GM18511 (cell line): ENCODE measurements around the gene TRAPPC12.
"Not testable (repeated sequence)": the region's sequence is repeated elsewhere in the genome, so short reads cannot be mapped to it uniquely, and the experiment has no call there.

Source experiments
- ATAC-seq: cut with Tn5 transposase; IDR thresholded peaks from one replicate; pipeline ENCODE4 v1.9.1; 2021; ENCODE audit warnings: mild to moderate bottlenecking, moderate library complexity; ENCODE audit not compliant: unreplicated experiment

Gene TRAPPC12

DNA sequence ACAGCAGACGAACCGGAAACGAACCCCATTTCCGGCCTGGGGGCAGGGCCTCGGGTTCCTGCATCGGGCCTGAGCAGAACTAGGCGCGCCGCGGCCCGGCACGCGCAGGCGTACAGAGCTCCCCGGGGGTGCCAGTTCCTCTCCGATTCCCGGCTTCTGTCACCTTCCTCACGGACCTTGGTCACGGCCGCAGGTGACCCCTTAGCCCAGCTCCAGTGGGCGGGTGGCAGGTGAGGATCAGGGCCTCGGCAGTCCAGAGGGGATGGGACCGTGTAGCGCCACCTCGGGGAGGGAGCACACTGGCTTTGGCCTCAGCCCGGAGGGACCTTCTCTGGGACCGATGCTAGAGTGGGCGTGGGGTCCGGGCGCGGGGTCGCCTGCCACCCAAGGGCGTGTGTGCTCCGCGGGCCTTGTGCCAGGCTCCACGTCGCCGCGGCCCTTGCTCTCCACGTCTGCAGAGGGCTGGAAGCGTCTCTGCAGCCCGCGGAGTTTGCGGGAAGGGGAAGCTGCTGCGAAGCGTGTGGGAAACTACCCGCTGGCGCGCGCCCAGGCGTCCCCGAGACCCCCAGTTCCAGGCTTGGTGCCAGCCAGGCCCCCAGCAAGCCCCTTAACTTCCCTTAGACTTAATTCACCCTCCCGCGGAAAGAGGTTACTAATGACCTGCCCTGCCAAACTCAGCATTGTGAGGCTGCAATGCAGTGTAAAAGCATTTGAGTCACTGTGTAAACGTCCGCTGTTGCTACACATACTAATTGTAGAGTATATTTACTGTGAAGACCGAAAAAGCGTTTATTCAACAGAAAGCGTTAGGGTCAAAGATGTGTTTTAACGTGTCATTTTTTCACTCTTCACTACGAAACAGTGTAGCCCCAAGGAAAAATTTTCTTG, at the start of gene TRAPPC12:
TSS of gene TRAPPC12 (plus strand) at position 48 of the 888 bp plus-strand sequence. CDS start 7,930 bp downstream, outside the sequence.
- peak; percentile 77 for ATAC-seq

DNA sequence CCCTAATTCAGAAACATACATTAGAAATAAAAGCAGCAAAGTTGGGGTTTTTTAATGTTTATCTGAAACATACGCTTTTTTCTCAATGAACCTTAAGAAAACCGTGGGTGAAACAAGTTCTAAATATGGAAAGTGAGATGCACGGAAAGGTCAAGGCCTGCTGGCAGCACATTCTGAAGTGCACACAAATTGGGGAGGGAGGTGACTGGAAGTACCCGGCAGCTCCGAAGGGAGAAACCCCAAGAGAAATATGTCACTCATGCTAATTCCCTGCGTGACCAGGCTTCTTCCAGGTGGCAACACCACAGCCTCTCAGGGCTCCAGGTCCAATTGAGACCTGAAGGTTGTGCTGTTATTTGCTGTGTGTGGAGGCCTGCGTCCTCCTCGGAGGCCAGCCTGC, 47.4 kb upstream of the TRAPPC12 start:
- no peak for ATAC-seq

- ATAC-seq: no peak
These were observed 44.8 kb upstream of the TRAPPC12 start for GRCh38 chr2:3334392-3335345.

GRCh38 chr2:3336844-3337243, 42.6 kb upstream of the TRAPPC12 start:
- ATAC-seq: no peak

GRCh38 chr2:3338340-3338739, 41.2 kb upstream of the TRAPPC12 start:
- no peak for ATAC-seq

GRCh38 chr2:3340144-3340543, 39.4 kb upstream of the TRAPPC12 start:
- no peak for ATAC-seq

- no peak for ATAC-seq
These were observed 38.2 kb upstream of the TRAPPC12 start for GRCh38 chr2:3341336-3341735.

DNA sequence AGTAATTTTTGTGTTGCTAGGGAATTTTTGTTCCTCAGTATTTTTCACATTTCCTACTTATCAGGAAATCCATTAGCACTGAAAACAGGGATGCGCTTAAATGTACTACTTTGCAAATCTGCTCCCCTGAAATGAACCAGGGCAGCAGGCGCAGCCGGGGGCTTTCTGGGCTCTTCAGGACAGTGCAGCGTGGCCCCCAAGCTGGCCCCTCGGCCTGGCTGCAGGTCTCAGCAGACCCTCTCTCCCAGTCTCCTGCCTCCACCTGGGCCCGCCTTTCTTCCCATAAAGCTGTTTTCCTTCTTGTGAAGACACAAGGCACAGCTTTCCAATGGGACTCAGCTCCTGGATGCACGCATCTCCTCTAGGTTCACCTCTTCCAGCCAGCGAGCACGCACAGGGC, 37.2 kb upstream of the TRAPPC12 start:
- no peak for ATAC-seq

DNA sequence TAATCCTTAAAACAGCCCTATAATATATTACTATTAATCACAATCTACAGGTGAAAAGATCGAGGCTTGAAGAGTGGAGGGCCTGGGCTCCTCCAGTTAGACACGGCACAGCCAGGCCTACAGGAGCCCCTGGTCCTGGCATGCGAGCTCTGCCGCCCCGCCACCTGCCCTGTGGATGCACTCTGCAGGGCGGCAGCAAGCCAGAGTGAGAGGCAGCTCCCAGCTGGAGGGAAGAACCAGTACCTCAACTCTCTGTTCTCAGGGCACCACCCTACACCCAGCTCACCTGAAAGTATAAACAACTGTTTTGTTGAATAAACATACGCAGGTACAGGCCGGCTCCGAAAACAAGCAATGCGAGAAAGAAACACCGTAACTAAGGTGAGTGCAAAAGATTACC, 36.5 kb upstream of the TRAPPC12 start:
- ATAC-seq: no peak

- ATAC-seq: no peak
These were observed 34.6 kb upstream of the TRAPPC12 start for GRCh38 chr2:3344897-3345296.

GRCh38 chr2:3345621-3346020, 33.9 kb upstream of the TRAPPC12 start:
- ATAC-seq: no peak

GRCh38 chr2:3348767-3349166, 30.7 kb upstream of the TRAPPC12 start:
- no peak for ATAC-seq

- no peak for ATAC-seq
These were observed 30.2 kb upstream of the TRAPPC12 start for GRCh38 chr2:3349211-3349693.

DNA sequence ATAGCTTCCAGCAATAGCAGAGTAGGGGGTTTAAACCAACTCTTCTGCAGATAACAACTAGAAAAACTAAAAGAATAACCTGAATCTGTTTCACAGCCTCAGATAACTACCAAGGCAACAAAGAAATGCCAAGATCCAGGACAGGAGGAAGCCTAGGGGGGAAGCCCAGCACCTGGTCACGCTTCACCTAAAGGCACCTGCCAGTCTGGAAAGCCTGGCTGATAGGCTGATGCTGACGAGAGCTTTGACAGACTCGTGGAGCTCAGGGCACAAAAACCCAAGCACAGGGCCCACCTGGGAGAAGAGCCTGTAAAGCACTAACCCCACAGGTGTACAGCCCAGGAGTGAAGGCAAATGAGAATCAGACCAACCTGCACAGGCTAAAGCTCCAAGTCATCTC, 24.5 kb upstream of the TRAPPC12 start:
- no peak for ATAC-seq

DNA sequence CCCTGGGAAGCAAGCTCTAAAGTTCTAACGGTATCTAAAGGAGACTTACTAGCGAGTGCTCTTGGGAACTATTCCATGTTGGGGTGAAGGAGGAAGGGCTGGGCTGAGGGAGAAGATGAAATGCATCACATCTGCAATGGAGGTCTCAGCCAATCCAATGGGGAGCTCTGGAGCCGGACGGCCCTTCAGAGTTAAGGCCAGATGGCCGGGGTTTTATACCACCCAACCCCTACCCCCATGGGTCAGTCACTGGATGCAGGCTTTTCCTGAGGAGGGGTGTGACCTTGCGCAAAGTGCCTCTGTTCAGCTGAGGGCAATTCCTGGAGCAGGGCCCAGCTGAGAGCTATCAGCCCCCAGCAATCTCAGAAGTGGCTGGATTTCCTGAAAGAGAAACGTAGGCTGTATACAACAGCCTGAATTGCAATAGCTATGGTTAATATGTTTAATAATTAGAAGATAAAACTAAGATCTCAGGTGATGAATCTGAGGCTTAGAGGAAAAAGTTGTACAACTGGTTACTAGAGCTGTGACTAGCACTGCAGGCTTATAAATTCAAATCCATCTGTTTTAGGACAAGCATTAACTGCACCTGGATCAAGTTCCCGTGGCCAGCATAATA, 23.4 kb upstream of the TRAPPC12 start:
- no peak for ATAC-seq

- ATAC-seq: no peak
These were observed 22.7 kb upstream of the TRAPPC12 start for GRCh38 chr2:3356799-3357198.

- ATAC-seq: not testable (repeated sequence)
These were observed 22.0 kb upstream of the TRAPPC12 start for GRCh38 chr2:3357446-3357845.

DNA sequence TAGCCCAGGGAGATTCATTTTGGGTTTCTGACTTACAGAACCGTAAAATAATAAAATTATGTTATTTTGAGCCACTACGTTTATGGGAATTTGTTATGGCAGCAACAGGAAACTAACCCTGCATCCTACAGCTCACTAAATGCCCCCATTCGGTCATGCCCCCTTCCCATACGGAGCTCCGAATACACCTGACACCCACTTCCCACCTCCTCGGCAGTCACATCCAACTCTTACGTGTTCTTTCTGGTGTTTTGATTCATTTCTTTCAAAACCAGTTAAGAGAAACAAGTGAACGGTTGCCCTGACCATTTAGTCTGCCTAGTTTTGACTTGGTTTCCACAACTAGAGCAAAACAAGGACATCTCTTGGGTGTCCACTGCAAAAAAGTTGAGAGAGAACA, 21.6 kb upstream of the TRAPPC12 start:
- no peak for ATAC-seq

- no peak for ATAC-seq
These were observed 17.7 kb upstream of the TRAPPC12 start for GRCh38 chr2:3361518-3362389.

GRCh38 chr2:3365219-3365618, 14.3 kb upstream of the TRAPPC12 start:
- ATAC-seq: no peak
